Stomach (tissue), 4 donors: ENCODE measurements around the gene MYBPC3.

ENCODE experiments used
- CTCF ChIP-seq, 7 experiments: fragments of 450-650 bp in 4 of 7; fragments of 200-600 bp in 3 of 7; sonication (generic) in 3 of 7; IDR thresholded peaks; one replicate each; pipeline ENCODE4 v1.5.1; 2016 to 2019; ENCODE audit warnings: antibody characterized with exemption in 7 of 7, control low read depth in 2 of 7, mild to moderate bottlenecking in 1 of 7
- EP300 ChIP-seq: sonication (generic); formaldehyde crosslinking; IDR thresholded peaks from one replicate; pipeline ENCODE4 v1.6.1; 2017; ENCODE audit warnings: antibody characterized with exemption
- POLR2A ChIP-seq, 4 donors: fragments of 450-650 bp; IDR thresholded peaks; one replicate each; pipeline ENCODE4 v1.6.1; 2016; ENCODE audit warnings: antibody characterized with exemption in 4 of 4, control low read depth in 2 of 4, mild to moderate bottlenecking in 1 of 4, moderate library complexity in 1 of 4

GRCh38 chr11:47337229-47337924 lies 15.1 kb downstream of the MYBPC3 start:
- TF ChIP-seq CTCF (IDR thresholded peaks at IDR 0.05): no peak
- no peak for TF ChIP-seq POLR2A (IDR thresholded peaks at IDR 0.05)
- TF ChIP-seq EP300: no peak
